ENCODE data around the gene SLC41A3.

- TF ChIP-seq, protein P1, sequence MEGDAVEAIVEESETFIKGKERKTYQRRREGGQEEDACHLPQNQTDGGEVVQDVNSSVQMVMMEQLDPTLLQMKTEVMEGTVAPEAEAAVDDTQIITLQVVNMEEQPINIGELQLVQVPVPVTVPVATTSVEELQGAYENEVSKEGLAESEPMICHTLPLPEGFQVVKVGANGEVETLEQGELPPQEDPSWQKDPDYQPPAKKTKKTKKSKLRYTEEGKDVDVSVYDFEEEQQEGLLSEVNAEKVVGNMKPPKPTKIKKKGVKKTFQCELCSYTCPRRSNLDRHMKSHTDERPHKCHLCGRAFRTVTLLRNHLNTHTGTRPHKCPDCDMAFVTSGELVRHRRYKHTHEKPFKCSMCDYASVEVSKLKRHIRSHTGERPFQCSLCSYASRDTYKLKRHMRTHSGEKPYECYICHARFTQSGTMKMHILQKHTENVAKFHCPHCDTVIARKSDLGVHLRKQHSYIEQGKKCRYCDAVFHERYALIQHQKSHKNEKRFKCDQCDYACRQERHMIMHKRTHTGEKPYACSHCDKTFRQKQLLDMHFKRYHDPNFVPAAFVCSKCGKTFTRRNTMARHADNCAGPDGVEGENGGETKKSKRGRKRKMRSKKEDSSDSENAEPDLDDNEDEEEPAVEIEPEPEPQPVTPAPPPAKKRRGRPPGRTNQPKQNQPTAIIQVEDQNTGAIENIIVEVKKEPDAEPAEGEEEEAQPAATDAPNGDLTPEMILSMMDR (IDR thresholded peaks at IDR 0.05): no peak
- TF ChIP-seq POLR2A (IDR thresholded peaks at IDR 0.05): no peak
- no peak for TF ChIP-seq POLR2AphosphoS5 (IDR thresholded peaks at IDR 0.05)
Observed at GRCh38 chr3:126026761-126027160, 57.2 kb downstream of the SLC41A3 start.
